Iris pigment epithelial cell (primary cell): ENCODE data around the gene BSG.

ENCODE experiments used
- DNase-seq: peaks from one replicate; pipeline ENCODE4 v3.0.0-alpha.2; 2011; ENCODE audit warnings: low read depth

The BSG gene

GRCh38 chr19:540867-541637 lies 31.3 kb upstream of the BSG start:
- DNase-seq, result no peak

- no peak for DNase-seq
These were observed 30.7 kb upstream of the BSG start for GRCh38 chr19:541699-542098.

DNA sequence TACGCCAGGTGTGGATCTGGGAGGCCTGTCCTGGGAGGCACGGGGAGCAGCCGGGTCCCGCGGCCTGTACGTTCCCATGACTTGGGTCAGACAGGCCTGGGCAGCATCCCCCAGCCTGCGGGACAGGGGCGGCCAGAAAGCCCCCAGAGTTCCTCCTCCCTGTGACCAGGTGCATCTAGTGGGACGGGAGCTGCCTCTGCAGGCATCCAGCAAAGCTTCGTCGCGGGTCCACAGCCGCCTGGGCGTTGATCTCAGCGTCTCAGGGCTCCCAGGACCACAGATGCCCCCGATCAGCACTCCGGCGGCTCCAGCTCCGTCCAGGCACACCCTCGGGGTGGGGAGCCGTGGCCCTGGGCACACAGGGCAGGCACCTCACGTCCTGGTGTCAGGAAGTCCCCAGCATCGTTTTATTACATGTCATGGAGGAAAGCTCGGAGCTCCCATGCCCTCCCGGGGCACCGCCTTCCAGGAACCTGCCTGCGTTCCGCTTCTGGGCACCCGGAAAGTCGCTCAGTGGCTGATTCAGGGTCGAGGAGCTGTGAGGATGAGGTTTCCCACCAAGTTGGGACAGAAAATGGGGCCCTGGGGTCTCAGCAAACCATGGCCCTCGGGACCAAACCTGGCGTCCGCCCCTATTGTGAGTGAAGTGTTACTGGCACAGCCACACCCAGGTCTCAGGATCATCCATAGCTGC lies 30.1 kb upstream of the BSG start:
- no peak for DNase-seq

DNA sequence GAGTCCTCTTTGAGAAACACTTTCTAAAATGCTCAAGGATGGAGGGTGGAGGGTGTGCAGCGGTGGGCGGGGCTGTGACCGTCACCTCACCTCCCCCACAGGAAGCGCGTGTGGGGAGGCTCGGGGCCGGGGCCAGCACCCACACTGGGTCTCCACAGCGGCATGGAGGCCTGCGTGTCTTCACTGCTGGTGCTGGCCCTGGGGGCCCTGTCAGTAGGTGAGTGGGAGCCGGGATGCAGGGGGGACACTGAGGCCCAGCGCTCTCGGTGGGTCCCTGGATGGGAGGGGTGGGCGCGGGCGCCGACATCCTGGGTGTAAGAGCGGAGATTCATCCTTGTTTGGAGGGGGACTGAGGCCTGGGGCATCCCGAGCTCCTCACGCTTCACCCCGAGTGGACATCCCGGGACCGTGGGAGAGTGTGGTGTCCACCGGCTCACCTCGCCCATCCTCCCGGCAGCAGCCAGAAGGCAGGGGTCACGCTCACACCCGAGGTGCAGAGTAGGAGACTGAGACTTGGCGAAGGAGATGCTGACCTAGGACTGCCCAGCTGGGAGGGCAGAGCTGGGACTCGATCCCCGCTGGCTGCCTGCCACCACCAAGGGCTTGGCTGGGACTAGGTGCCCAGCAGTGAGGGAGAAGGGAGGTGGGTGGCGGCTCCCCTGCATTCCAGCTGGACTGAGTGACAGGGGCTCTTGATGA lies 28.3 kb upstream of the BSG start, which contains the start of gene GZMM:
TSS of gene GZMM (plus strand) at position 144 of the 699 bp plus-strand sequence. CDS start at position 163, 19 bp downstream.
- DNase-seq, result no peak

GRCh38 chr19:547117-547516 lies 25.3 kb upstream of the BSG start:
- DNase-seq, result no peak

DNA sequence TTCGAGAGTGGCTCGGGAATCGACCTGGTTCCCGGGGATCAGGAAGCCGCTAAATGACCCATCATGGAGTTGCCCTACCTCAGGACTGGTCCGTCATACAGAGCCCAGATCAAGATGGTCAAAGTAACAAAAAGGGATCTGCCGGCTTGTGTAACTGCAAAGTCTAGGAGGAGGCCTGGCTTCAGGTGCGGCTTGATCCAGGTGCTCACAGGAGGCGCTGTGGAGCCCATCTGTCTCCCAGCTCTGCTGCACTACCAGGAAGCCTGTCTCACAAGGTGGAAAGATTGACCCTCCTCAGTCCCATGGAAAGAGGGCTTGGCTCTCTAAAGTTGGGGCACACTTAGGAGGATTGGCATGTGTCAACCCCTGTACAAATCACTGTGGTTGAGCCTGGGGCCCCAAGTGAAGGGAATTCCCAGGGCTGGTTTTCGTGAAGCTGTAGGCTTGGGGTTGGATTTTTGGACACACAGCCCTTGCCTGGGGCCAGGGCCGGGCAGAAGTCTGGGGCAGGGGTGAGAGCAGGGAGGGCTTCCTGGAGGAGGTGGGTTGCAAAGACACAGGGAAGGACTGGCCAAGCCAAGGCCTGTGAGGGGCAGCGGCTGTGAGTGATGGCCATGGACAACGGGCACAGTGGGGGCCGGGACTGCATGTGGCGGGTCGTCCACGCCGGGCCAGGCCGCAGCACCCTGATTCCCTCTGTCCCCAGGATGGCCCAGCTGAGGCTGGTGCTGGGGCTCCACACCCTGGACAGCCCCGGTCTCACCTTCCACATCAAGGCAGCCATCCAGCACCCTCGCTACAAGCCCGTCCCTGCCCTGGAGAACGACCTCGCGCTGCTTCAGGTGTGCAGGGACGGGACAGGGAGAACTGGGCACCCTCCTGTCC lies 24.3 kb upstream of the BSG start:
- no peak for DNase-seq

DNA sequence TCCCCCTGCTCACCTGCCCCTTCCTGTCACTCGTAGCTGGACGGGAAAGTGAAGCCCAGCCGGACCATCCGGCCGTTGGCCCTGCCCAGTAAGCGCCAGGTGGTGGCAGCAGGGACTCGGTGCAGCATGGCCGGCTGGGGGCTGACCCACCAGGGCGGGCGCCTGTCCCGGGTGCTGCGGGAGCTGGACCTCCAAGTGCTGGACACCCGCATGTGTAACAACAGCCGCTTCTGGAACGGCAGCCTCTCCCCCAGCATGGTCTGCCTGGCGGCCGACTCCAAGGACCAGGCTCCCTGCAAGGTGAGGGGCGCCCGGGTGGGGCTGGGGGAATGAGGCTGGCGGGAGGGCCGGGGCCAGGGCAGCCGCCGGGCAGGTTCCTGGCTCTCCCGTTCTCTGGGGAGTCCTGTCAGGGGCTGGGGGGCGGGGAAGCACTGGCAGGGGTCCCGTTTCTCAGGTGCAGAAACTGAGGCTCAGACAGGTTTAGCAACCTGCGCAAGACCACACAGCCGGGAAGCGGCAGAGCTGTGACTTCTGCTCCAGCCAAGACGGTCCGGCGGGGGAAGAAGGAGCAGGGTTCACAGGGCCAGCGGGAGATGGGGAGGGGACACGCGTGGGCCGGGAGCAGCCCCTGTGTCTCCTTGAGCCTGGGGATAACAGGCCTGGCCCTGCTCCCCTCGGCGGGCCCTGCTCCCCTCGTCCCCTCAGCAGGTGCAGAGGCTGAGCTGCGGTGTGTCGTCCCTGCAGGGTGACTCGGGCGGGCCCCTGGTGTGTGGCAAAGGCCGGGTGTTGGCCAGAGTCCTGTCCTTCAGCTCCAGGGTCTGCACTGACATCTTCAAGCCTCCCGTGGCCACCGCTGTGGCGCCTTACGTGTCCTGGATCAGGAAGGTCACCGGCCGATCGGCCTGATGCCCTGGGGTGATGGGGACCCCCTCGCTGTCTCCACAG lies 23.2 kb upstream of the BSG start:
- no peak for DNase-seq

DNA sequence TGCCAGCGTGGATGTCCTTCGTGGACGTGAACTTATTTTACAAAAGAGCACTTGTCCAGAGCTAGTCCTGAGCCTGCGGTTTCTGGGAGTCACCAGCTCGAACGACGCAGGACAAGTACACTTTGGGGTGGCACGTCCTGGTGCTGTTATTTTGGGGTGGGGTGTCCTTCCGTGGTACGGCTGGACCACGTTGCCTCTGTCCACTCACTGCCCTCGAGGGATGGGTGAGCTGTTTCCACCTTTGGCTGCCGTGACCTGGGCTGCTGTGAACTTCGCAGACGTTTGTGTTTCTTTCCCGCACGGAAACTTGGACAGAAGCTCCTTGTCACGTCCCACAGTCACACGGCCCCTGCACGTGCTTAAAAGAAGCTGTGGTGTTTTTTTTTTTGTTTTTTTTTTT lies 17.6 kb upstream of the BSG start:
- no peak for DNase-seq

- no peak for DNase-seq
These were observed 17.0 kb upstream of the BSG start for GRCh38 chr19:555474-555808.

GRCh38 chr19:556611-557382 lies 15.6 kb upstream of the BSG start:
- DNase-seq, result no peak

GRCh38 chr19:558770-559439 lies 13.5 kb upstream of the BSG start:
- peak; percentile 29 for DNase-seq

DNA sequence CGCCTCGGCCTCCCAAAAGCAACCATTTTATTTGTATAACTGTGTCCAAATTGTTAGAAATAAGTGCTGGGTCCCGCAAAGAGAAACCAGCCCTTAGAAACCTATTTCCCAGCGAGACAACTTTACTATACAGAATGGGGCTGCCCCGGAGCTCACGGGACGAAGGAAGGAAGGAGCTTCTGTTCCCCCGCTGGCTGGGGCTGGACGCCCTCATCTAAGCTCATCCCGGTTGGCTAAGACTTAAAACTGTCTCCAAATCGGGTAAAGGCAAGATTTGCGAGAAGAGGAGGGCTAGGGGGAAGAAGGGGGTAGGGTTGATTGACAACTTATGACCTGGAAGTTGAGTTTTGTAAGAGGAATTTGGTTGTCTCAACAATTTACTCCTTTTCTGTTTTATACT lies 12.3 kb upstream of the BSG start:
- DNase-seq, result no peak

GRCh38 chr19:566403-566802 lies 6.0 kb upstream of the BSG start:
- DNase-seq, result peak; percentile 40

DNA sequence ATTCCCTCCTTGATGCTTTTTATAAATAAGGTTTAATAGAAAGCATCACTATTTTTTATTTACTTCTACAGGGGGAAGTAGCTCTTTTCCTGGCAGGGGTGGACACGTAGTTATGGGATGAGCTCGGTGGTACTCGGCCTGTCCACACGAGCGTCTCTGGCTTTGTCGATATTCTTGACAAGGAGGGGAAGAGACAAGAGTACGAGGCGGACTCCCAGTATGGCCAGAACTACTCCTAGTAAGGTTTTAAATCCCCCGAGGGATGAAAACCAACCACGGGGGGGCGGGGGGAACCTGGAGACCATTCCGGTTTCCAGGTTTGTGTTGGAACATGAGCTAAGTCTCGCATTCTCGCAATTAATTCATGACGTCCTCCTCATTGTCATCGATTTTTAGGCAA lies 5.6 kb upstream of the BSG start:
- no peak for DNase-seq

GRCh38 chr19:567296-567900 lies 5.0 kb upstream of the BSG start:
- no peak for DNase-seq

DNA sequence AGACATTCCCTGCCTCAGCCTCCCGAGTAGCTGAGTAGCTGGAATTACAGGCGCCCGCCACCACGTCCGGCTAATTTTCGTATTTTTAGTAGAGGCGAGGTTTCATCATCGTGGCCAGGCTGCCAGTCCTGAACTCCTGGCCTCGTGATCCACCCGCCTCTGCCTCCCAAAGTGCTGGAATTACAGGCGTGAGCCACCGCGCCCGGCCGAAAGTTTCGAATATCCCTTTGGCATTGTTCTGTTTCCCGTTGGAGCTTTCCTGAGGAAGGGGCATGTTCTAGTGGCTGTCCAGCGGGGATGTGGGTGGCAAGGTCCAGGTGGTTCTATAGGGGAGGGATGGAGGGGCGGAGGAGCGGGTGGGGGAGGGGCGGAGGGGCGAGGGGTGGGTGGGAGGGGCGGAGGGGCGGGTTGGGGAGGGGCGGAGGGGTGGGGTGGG lies 2.1 kb upstream of the BSG start:
- no peak for DNase-seq

GRCh38 chr19:570937-571565 lies 1.3 kb upstream of the BSG start:
- peak; percentile 34 for DNase-seq

DNA sequence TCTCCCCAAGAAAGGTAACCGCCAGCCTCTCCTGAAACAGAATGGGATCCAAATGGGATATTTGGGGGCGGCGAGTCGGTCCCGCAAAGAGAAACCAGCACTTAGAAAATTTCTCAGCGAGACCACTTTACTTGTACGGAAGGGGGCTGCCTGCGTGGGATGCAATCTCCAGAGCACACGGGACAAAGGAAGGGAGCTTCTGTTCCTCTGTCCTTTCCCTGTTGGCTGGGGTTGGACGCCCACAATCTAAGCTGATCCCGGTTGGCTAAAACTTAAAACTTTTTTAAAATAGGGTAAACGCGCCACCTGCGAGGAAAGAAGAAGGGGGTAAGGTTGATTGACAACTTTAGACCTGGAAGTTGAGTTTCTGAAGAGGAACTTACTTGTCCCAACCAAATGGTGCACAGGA lies 826 bp upstream of the BSG start:
- peak; percentile 52 for DNase-seq
